ENCODE results near the gene ATP13A4.
"Not testable (repeated sequence)": the region's sequence is repeated elsewhere in the genome, so short reads cannot be mapped to it uniquely, and the experiment has no call there.

ATP13A4 gene

DNA sequence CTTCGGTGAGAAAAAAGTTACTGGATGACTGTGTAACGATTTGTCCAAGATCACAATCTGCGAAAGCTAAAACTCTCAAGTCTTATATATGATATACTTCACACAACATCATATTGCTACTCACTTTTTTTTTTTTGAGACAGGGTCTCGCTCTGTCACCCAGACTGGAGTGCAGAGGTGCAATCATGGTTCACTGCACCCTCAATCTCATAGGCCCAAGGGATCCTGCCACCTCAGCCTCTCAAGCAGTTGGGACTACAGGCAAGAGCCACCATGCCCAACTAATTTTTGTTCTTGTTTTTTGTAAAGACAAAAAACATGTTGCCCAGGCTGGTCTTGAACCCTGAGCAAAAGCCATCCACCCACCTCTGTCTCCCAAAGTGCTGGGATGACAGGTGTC is 5.4 kb upstream of the ATP13A4 start:
- DNase-seq, result no peak

DNA sequence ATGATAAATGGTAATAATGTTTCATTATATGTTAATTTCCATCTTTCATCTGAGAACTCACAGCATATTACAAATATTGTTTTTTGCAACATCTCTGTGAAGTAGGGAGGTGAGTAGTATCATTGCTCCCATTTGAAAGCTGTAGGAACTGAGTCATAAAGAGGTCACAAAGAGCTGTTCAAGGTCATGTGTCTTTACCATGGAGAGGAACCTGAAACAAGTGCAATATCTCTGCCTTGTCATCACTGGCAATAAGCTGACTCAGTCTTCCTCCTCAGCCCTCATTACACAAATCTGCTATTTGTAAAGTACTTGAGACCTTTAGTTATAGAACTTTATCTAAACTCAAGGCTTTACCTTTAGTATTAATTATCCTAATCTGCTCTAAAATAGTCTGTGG is 4.4 kb upstream of the ATP13A4 start:
- DNase-seq, result no peak

DNA sequence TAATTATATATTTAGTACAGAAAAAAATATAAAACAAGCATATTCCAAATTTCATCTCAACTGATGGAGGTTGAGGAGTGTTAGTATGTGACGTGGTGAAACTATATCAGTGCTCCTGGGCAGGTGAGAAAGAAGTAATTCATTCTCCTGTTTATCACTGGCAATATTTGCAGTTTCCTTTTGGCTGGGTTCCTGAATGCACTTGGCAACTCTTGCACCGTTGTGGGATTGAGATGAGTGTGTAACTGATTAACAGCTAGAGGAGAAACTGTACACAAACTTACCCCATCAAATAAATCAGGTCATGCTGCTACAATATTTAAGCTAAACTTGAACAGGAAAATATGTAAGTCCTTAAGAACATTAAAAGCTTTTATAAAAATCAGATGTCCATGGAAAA is 2.1 kb upstream of the ATP13A4 start:
- no peak for DNase-seq

DNA sequence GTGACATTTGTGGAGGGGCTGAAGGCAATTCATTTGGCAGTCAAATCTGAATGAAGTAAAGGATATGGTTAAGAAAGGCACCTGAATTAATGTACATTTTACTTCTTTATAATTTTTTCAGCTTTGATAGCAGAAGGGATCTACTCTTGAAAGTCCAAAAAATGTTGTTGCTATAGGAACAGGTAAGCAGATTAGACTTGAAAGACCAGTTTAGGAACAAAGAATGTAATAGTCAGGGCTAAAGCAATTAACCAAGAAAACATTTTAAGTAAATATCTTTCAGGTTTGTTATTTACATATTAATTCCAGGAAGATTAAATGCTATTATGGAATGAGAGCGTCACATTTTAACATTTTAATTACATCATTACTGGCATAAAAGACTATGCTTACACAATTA is 1.1 kb downstream of the ATP13A4 start:
- no peak for DNase-seq

DNA sequence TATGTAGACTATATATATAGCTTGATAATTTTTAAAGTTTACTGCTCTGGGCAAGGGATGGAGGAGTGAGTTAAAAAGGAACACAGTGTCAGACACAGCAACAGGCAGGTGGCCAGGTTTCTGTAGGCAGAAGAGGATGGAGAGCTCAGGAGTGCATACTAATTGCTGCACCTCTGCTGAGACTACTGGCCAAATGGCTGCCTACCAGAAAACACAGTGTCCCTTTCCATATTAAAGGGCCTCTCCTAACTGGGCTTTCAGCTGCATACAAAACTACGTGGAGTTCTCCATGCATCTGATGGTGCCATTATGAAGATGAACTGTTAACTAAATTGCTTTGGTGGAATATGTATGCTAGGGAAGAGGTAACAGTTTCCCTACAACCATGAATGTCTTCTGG is 1.8 kb downstream of the ATP13A4 start:
- DNase-seq, result no peak

DNA sequence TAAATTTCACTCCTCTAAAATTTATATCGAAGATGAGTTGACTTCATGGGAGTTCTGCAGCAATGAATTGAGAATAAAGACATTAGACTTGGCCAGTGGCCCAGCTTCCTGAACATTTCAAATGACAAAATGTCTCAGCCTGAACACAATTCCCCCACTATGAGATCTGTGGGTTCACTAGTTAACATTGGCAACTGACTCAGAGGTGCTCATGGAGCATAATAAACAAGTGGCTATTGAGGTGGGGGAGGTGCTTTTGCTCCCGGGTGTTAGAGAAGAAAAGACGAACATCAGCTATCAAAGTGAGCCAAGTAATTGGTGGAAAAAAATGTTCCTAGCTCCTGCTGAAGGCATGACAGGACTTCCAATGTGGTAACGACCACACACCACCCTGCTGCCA is 6.3 kb downstream of the ATP13A4 start:
- DNase-seq, result no peak

DNA sequence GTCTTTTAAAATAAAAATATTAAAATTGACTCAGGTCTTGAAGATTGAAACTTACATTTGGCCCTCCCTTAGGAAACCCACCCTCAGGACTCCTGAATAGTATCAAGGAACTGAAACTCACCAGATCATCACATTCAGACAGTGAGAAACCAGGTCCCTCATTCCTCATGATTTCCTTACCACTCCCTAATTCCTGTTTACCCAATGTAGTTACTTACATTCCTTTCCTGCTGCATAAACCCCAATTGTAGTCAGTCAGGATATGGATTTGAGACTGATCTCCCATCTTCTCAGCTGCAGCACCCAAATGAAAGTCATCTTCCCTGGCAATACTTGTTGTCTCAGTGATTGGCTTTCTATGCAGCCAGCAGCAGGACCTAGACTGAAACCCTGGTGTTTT is 8.6 kb downstream of the ATP13A4 start:
- DNase-seq, result no peak

DNA sequence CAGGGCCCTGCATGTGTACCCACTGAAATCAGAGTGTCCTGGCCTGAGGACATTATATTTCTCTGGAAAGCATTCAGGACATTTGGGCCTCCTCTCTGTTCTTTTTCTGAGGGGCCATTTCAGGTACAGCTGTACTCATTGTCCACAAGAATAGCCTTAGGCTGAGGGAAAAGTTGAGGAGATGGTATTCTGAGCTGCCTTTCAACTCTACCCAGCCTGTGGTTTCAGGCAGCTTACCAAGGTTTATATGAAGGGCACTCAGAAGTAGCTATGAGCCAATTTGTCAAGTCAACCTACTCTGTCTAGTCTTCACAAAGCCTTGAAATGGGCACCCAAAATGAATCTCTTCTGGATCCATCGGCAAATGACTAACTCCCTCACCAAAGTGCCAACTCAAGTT is 9.4 kb downstream of the ATP13A4 start:
- DNase-seq, result no peak

DNA sequence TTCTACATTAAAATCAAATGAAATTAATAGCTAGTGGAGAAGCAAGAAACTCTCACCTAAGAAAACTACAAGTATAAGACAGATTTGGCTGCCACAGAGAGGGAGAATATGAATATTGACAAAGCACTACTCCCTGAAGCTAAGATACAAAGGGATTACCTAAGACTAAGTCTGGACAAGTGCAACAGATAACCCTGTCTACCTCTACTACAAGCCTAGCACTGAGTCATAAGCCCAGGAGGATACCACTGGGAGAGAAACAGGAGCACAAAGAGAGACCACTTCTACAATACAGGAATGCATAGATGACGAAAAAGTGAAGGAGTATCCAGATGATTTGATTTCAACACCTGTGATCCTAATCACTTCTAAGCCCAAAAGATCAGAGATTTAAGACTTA is 10.4 kb downstream of the ATP13A4 start:
- no peak for DNase-seq

DNA sequence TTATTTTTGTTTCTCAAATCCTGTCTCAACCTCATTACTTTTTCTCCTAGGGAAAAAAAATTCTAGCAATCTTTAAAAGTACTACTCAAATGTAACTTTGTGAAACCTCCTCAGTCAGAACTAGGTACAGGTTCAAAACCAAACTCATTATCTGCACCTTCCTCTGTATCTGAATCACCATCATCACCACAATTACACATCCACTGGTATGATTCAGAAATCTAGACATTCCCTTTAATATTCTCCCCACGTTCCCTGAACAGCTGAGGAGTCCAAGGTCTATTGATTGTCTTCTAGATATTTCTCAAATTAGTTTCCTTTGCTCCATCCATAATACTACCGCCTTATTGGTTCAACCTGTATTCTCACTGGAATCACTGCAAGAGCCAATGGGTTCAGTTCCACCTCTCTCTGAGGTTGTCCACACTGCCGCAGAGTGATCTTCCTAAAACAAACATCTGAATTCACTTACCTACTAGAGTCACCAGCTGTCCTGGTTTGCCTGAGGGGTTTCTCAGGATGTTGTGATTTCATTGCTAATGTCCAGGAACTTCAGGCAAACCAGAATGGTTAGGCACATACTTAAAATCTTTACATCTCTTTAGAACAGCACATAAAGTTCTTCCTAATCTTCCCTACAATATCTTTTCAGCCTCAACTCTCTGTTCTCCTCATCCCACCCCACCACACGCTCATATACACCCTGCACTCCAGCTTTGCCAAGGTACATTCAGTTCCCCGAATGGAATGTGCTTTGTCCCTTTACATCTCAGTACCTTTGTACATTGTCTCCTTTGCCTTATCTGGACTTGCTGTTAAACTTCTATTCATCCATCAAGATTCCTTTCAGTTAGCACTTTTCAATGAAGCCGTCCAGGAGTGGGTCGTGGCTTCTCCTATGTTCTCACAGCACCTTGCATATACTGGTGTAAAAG is 24.2 kb downstream of the ATP13A4 start:
- DNase-seq, result no peak

DNA sequence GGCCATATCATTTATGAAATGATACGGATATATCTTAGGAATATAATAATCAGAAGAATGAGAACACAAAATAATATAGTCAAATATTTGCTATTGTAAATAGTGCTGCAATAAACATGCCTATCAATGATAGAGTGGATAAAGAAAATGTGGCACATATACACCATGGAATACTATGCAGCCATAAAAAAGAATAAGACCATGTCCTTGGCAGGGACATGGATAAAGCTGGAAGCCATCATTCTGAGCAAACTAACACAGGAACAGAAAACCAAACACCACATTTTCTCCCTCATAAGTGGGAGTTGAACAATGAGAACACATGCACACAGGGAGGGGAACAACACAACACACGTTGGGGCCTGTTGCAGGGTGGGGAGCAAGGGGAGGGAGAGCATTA is 28.6 kb downstream of the ATP13A4 start:
- DNase-seq, result not testable (repeated sequence)

DNA sequence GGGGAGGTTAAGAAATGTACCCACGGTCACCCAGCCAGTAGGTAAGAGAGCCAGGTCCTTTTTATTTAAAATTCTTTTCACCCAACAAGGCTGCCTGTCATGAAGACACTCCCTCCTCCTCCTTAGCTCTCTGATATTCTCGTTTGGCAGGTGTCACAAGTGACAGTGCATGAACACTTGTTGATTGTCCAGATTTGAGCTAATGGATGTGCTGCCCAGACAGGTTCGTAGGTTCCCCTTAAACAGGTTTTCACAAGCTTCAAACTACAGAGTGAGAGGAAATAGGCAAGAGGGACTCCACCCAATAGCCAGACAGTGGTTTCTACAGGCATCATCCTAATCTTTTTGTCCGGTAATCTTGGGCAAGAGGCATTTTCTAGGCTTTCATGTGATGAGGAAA is 32.2 kb downstream of the ATP13A4 start:
- DNase-seq, result no peak

DNA sequence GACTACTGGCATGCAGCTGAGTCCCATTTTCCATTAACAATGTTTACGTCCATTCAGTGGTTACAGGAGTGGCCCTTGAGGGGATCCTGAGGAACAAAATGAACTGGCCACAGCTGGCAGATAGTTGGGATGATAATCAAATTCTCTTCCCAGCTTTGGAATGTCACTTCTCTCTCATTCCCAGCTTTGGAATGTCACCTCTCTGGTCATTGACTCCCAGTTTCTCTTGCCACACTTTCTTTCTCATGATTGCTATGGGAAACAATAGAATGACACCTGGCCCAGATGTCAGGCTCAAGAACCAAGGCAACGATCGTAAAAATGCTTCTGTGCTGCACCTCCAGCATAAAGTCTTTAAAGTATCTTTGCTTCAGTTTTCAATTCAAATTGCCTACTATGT is 34.0 kb downstream of the ATP13A4 start:
- no peak for DNase-seq

DNA sequence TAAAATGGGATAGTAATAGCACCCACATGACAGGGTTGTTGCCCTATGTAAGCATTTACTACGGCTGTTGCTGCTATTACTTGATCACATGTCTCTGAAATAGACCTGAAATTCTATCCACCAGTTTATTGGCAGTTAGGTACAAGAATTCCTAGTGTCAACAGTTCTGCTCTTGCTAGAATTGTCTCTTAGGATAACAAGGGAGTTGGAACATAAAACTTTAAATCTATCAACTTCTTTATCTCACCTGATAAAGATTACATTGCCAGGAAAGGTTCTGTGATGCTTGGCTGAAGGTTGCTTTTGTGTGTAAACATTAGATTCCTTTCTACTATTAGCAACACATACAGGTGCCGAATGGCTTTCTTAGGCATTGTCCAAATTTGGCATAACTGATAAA is 38.7 kb downstream of the ATP13A4 start:
- no peak for DNase-seq

DNA sequence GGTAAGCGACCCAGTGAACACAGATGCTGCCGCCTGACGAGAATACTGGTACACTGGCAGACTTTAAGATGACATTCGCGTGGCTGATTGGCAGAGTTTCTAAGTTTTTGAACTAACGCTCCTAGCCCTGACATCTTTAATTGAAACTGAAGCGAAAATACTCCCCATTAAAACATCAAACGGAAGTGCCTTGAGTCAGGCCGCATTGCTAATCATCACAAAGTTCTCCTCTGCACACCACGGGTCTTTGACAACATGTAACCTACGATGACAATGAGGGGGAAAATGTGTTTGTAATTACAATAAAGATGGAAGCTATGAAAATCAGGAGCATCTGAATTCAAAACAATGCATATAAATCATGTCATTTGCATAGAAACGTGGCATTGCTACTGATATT is 44.5 kb downstream of the ATP13A4 start:
- DNase-seq, result no peak

DNA sequence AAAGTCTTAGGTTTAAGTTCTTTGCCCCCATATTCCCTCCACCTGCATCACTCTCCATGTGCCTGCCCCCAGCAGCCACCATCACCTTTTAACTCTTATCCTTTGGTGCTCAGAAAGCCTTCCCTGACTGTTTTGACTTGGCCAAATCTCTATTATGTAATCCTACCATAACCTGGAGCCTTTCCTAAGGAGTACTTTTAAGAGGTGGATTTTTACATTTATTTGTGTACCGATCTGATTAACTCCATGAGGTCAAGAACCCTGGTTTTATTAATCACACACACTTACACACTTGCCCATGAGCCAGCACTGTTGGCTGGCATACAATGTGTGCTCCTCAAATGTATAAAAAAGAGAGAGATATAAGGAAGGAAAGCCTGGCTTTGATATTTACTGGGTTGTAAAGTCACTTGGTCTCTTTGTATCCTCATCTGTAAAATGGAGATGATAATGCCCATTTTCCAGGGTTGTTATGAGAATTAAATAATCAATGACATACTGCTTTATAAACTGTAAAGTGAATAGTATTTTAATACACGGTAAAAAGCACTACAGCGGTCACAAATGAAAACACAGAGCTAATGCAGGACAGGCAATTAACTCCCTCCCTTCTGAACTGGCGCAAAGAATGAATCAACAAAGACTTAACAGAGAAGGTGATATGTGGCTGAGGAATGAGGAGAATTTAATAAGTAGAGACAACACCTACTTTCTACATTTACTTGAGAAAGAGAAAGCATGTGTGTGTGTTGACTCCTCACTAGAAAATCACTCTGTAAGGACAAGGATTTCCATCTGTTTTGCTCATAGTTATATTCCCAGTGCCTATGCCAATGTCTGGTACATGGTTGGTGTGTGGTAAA is 45.4 kb downstream of the ATP13A4 start:
- DNase-seq, result no peak

DNA sequence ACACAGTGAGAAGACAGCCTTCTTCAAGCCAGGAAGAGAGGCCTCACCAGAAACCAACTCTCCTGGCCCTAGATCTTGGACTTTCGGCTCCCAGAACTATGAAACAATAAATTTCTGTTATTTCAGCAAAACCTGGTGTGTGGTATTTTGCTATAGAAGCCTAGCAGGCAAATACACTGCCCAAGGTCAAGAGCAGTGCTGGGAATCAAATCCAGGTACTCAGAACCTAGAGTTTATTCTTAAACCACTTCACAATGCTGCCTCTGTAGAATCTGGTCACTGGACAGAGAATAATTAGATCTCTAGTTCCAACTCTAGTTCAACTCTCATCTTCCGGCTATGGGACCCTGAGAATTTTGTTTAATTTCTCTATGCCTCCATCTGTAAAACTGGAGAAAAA is 46.6 kb downstream of the ATP13A4 start:
- DNase-seq, result no peak

DNA sequence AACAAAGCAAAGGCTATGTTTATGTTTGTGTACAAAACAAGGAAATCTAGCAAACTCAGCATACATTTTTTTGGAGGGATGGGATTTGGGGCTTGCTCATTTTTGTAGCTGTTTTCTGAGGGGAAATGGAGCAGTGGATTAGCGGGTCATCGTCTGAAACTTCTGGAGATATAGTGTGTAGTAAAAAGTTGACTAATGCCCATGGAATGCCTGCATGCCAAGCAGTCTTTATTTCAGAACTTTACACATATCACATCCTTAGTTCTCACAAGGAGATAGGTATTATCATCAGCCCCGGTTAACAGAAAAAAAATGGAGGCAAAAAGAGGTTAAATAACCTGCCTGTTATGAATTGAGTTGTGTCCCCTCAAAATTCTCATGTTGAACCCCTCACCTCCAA is 47.1 kb downstream of the ATP13A4 start:
- DNase-seq, result no peak

DNA sequence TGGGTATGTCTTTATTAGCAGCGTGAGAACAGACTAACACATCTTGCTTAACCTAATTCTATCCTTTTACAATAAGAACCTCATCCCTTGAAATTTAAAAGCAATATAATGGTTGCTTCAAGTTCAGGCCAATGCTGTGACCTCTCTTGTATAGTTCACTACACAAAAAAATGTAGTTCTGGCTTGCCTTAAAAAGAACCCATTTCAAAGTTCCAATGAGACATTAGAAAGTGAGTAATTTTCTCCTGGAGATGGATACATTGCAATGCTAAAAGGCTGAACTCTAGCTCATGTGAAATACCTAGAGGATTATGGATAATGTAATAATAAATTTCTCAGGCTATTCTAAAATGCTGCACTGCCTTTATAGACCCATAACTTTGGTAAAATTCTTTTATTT is 47.8 kb downstream of the ATP13A4 start:
- no peak for DNase-seq

DNA sequence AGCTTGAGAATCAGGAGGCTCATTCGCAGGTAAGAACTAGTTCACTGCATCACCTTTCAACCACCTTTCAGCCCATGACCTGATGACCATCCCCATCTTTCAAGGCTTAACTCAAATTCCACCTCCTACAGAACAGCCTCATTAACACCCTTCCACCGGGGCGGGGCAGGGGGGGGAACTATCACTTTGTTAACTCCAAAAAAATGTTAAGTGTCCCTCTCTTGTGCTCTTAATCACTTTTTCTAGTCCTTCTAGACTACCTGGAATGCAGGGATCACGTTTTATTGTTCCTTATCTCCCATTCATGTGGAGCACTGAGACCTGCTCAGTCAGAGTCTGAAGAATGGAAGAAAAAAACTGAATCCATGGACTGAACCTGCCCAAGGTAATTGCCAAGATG is 51.8 kb downstream of the ATP13A4 start:
- no peak for DNase-seq

DNA sequence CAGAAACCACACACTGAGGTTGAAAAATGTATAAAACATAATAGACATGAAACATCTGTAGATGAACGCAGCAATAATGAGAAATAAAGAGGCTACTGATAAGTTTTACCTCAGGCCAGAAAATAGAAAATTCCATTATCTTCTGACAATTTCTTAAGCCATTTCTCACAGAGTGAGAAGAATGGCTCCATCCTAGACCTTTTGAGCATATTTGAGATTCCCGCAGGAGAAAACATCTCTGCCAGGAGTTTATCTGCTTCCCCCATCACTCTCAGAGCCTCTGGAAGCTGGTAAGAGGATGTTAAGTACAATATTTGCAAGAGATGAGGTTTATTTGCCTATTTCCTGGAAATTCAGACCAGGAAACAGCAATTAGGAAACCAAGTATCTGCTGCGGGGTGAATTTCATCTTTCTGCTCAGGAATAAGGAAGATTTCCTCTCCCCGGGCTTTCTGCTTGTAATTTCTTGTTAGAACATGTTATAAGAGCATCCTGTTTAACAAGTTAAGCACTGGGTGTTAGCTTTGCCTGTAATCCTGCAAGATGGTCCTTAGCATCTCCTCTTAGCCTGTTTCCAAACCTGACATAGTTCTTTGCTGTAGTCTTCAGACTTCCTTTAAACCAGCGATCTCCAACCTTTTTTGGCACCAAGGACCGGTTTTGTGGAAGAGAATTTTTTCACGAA is 54.8 kb downstream of the ATP13A4 start:
- no peak for DNase-seq

DNA sequence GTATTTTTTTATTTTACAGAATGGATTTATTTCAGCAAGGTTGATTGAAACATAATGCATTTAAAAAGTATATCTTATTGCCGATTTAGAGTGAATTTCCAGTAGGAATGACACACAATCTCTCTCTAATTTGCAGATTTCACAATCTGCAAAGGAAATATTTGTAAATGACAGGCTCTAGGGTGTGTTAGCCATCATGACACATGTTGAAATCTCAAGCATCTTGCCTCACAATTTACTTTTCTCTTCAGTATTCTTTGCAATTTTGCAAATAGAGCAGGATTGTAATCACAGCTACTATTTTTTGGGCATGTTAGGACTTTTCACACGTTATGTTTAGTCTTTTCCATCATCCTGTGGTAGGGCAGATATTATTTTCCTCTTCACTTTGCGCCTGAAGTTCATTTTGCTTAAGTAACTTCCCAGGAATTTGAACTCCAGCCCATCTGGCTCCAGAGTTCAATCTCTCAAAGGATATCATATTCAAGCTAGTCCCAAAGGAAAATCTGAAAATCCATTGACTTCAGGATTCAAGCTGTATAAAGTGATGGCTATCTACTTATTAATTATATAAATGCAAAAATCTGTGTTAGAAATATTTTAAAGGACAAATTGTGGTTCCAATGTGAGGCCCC is 55.4 kb downstream of the ATP13A4 start:
- no peak for DNase-seq

DNA sequence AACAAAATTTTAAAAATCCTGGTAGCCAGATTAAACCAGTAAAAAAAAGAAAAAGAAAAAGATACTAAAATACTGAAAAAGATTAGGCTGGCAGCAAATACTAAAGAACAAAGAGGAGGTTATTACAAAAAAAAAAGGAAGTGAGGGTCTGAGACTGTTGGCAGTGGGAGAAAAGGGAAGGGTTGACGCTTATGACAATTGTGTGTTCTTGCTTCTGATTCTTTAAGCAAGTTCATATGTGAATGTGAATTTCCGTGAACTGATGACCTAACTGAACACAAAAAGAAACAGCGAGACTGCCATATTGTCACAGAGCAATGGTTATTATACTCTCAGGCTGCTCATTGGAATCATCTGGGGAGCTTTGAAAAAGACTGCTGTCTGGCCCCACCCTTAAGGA is 56.5 kb downstream of the ATP13A4 start:
- DNase-seq, result peak; percentile 5

Measured in hematopoietic multipotent progenitor cell treated with erythropoietin and hydrocortisone succinate and interleukin-3 and kit ligand, for 6 days (in vitro differentiated cells).